Measurements from ENCODE around the gene IGFBP1. TPM values are rescaled to one million over a fixed set of nuclear protein-coding genes. Genes with fewer than 3 reads are reported as not detected.
"Not testable (repeated sequence)": the region's sequence is repeated elsewhere in the genome, so short reads cannot be mapped to it uniquely, and the experiment has no call there.

IGFBP1 gene
- total and polyA plus RNA-seq, 9 of the 15 experiments (the other 6 are each of a cell fraction or from before 2014, with no cell fraction given), result not detected

DNA sequence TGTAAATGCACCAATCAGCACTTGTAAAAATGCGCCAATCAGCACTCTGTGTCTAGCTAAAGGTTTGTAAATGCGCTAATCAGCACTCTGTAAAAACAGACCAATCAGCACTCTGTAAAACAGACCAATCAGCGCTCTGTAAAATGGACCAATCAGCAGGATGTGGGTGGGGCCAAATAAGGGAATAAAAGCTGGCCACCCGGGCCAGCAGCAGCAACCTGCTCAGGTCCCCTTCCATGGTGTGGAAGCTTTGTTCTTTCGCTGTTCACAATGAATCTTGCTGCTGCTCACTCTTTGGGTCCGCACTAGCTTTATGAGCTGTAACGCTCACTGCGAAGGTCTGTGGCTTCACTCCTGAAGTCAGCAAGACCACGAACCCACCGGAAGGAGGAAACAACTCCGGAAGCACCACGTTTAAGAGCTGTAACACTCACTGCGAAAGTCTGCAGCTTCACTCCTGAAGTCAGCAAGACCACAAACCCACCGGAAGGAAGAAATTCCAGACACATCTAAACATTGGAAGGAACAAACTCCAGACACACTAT lies 52.0 kb downstream of the IGFBP1 start:
- H3K27me3 ChIP-seq (ENCODE audit: control insufficient read depth in 2 of 2, insufficient read depth in 2 of 2, low read length in 2 of 2); H3K9me1 ChIP-seq (ENCODE audit: control insufficient read depth, insufficient read depth, low read length); H2AFZ ChIP-seq (ENCODE audit: low read depth, low read length); H3K9ac ChIP-seq (ENCODE audit: insufficient read depth in 1 of 2, low read depth in 2 of 2, low read length in 2 of 2); intact Hi-C loops (cut with micrococcal nuclease); in situ Hi-C loops (cut with MboI); DNase-seq (ENCODE audit: extremely low read depth in 1 of 4, low spot score in 3 of 4); BruUV-seq (replicated peaks); CTCF ChIA-PET (ENCODE audit: low intra/inter-chr PET ratio); FAIRE-seq; H3K79me2 ChIP-seq (ENCODE audit: control insufficient read depth, insufficient read depth, low read length); H3K36me3 ChIP-seq (ENCODE audit: control insufficient read depth, insufficient read depth, low read length); H3K4me2 ChIP-seq (ENCODE audit: insufficient read depth, low read length); H4K20me1 ChIP-seq (replicated peaks; ENCODE audit: control insufficient read depth, insufficient read depth, low read length); H3K4me3 ChIP-seq; H3K4me1 ChIP-seq (replicated peaks in 1 of 2; ENCODE audit: control insufficient read depth in 2 of 2, insufficient read depth in 2 of 2, low read length in 2 of 2); H3K27ac ChIP-seq (ENCODE audit: extremely low read depth, low read depth, low read length); ATAC-seq; H3K9me3 ChIP-seq (replicated peaks; ENCODE audit: control insufficient read depth, insufficient read depth, low read depth, low read length): not testable (repeated sequence)
- TF ChIP-seq NFYB (IDR thresholded peaks at IDR 0.05; ENCODE audit: extremely low read depth, insufficient read length) (peak; percentile 59), GABPA (tag; conservative IDR thresholded peaks at IDR 0.05; ENCODE audit: low read depth) (peak; percentile 58), ZNF316 (IDR thresholded peaks at IDR 0.05) (peak; percentile 48; the same call in 1 of the 2 replicates), ELF1 (tag; IDR thresholded peaks at IDR 0.05) (0 out of 2 replicates have a peak, but pooled peaks have one; percentile 28)
- under 1% methylated on average over 12 of the region's 14 CpGs for whole genome bisulfite sequencing (ENCODE audit: insufficient coverage, low coverage, missing lambda C conversion rate)
- POLR2A ChIA-PET, result interaction anchor here (0.8 to 1.0 kb wide), 2 partner anchors 17 to 656 kb away, joined by 3 to 4 read pairs; no protein-coding TSS in a partner anchor

DNA sequence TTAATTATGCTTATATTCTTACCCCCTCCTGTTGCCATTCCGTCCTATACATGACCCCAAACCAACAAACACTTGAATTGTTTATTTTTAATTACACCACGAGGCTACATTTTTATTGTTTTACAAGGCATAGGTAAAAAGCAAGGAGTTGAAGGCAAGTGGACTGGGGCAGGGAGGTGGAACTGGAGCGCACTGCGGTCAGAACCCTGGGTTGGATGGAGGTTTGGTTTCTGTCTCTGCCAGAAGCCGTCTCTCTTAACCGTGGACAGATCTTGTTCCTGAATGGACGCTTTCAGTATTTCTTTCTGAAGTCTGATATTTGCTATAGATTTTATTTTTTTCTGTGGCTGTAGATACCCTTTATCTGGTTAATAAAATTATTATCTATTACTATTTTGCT lies 52.7 kb downstream of the IGFBP1 start:
- ChIA-PET POLR2A (no interaction called here), CTCF (ENCODE audit: low intra/inter-chr PET ratio) (no interaction called here)
- no peak for ATAC-seq
- Histone ChIP-seq H3K4me1 (replicated peaks in 1 of 2; ENCODE audit: control insufficient read depth in 2 of 2, insufficient read depth in 2 of 2, low read length in 2 of 2) (no peaks in the 10 kb centered on the region), H3K4me2 (ENCODE audit: insufficient read depth, low read length) (no peak overlapping the region), H3K36me3 (ENCODE audit: control insufficient read depth, insufficient read depth, low read length) (no peaks in the 10 kb centered on the region), H3K9ac (ENCODE audit: insufficient read depth in 1 of 2, low read depth in 2 of 2, low read length in 2 of 2) (no peak overlapping the region), H4K20me1 (replicated peaks; ENCODE audit: control insufficient read depth, insufficient read depth, low read length) (no peaks in the 10 kb centered on the region), H2AFZ (ENCODE audit: low read depth, low read length) (no peak overlapping the region), H3K27ac (ENCODE audit: extremely low read depth, low read depth, low read length) (no peak overlapping the region), H3K79me2 (ENCODE audit: control insufficient read depth, insufficient read depth, low read length) (no peaks in the 10 kb centered on the region), H3K9me1 (ENCODE audit: control insufficient read depth, insufficient read depth, low read length) (no peaks in the 10 kb centered on the region), H3K27me3 (ENCODE audit: control insufficient read depth in 2 of 2, insufficient read depth in 2 of 2, low read length in 2 of 2) (no peaks in the 10 kb centered on the region), H3K9me3 (replicated peaks; ENCODE audit: control insufficient read depth, insufficient read depth, low read depth, low read length) (no peaks in the 10 kb centered on the region), H3K4me3 (no peak overlapping the region)
- DNase-seq (ENCODE audit: extremely low read depth in 1 of 4, low spot score in 3 of 4), result no peak
- TF ChIP-seq CBX3 (IDR thresholded peaks at IDR 0.05; ENCODE audit: borderline replicate concordance in 1 of 2, low read length in 2 of 2) (no peak), SAFB2 (IDR thresholded peaks at IDR 0.05; ENCODE audit: borderline replicate concordance, low read depth, low read length, severe bottlenecking) (no peak), ELF2 (CRISPR knock-in tag; IDR thresholded peaks at IDR 0.05) (no peak), ZNF583 (CRISPR knock-in tag; IDR thresholded peaks at IDR 0.05) (no peak), MTA1 (IDR thresholded peaks at IDR 0.05; ENCODE audit: borderline replicate concordance) (no peak), E2F3 (CRISPR knock-in tag; IDR thresholded peaks at IDR 0.05) (no peak), CHD2 (IDR thresholded peaks at IDR 0.05; ENCODE audit: low read depth, low read length) (no peak)
- no TSS peak for BruUV-seq (replicated peaks)
- intact Hi-C loops (cut with micrococcal nuclease), result no loop called here
- in situ Hi-C loops (cut with MboI), result no loop called here
- 12% methylated on average over 7 of the region's 7 CpGs for WGBS (ENCODE audit: insufficient coverage, low coverage, missing lambda C conversion rate)
- FAIRE-seq, result no peak

Data from K562 (cell line).